Measurements from ENCODE around the gene GORASP2. TPM values are rescaled to one million over a fixed set of nuclear protein-coding genes. Genes with fewer than 3 reads are reported as not detected.
A peak's percentile ranks its signal among the peaks of the same experiment; 100 is the strongest.

GORASP2 gene
- total and polyA plus RNA-seq, 2 of the 4 experiments (the other 2 are of a cell fraction), result 53.1 to 156 TPM

- TF ChIP-seq RCOR1 (IDR thresholded peaks at IDR 0.05; ENCODE audit: insufficient replicate concordance, low read length) (no peak), RFX5 (IDR thresholded peaks at IDR 0.05; ENCODE audit: low read depth, low read length) (no peak)
Measured at GRCh38 chr2:170974304-170974993, 45.4 kb downstream of the GORASP2 start (continued).

GRCh38 chr2:170975127-170975942 is 46.3 kb downstream of the GORASP2 start:
- H3K18ac ChIP-seq (ENCODE audit: low read depth, low read length), result no peak overlapping the region
- no peak overlapping the region for H2BK15ac ChIP-seq (ENCODE audit: low read depth, low read length)
- no peak overlapping the region for H3K23ac ChIP-seq (ENCODE audit: low read depth, low read length)
- H2AFZ ChIP-seq (replicated peaks; ENCODE audit: low read length, poor library complexity), result no peak overlapping the region
- H4K20me1 ChIP-seq (ENCODE audit: insufficient read depth, low read length), result no peaks in the 10 kb centered on the region
- intact Hi-C loops (cut with micrococcal nuclease), result loop anchor here (10.0 kb wide), 4 partner anchors 359 to 1489 kb away; partner anchors contain the start of gene CYBRD1
- H3K14ac ChIP-seq (replicated peaks; ENCODE audit: low read depth, low read length), result no peak overlapping the region
- TF ChIP-seq MAZ (IDR thresholded peaks at IDR 0.05; ENCODE audit: borderline replicate concordance, low read depth, low read length) (no peak), BHLHE40 (IDR thresholded peaks at IDR 0.05; ENCODE audit: low read depth, low read length) (no peak), NFE2L2 (IDR thresholded peaks at IDR 0.05; ENCODE audit: low read depth, low read length) (no peak), CHD1 (IDR thresholded peaks at IDR 0.05; ENCODE audit: low read depth, low read length) (no peak), CEBPB (IDR thresholded peaks at IDR 0.05; ENCODE audit: low read depth, low read length) (no peak), ELK1 (IDR thresholded peaks at IDR 0.05; ENCODE audit: borderline replicate concordance, low read depth, low read length) (no peak), RCOR1 (IDR thresholded peaks at IDR 0.05; ENCODE audit: insufficient replicate concordance, low read length) (no peak), CTCF (conservative IDR thresholded peaks at IDR 0.05; ENCODE audit: low read depth, low read length) (no peak), USF2 (IDR thresholded peaks at IDR 0.05; ENCODE audit: low read depth, low read length) (no peak), RFX5 (IDR thresholded peaks at IDR 0.05; ENCODE audit: low read depth, low read length) (no peak)
- no peak overlapping the region for H4K91ac ChIP-seq (ENCODE audit: insufficient read depth, low read depth, low read length)
- H2BK20ac ChIP-seq (ENCODE audit: low read depth, low read length), result no peak overlapping the region
- dilution Hi-C loops (cut with HindIII; ENCODE audit: low sequenced_read_pairs, unreplicated experiment), result no loop called here
- no peaks in the 10 kb centered on the region for H3K9me1 ChIP-seq (ENCODE audit: insufficient read depth, low read length)
- no peak for ATAC-seq (ENCODE audit: low read depth)
- no peak overlapping the region for H4K5ac ChIP-seq (ENCODE audit: low read depth, low read length)
- H4K8ac ChIP-seq (ENCODE audit: low read depth in 2 of 2, low read length in 2 of 2), result no peak overlapping the region
- no peak overlapping the region for H3K27ac ChIP-seq (ENCODE audit: insufficient read depth, low read length)
- H3K4ac ChIP-seq (ENCODE audit: low read depth, low read length), result no peak overlapping the region
- no TSS peak for BruUV-seq (replicated peaks)
- in situ Hi-C loops (cut with MboI; ENCODE audit: low sequenced_read_pairs), result loop anchor here (10.0 kb wide), 1 partner anchor 179 kb away; no protein-coding TSS in a partner anchor
- no peak overlapping the region for H2BK120ac ChIP-seq (ENCODE audit: low read depth, low read length)
- H3K4me3 ChIP-seq (ENCODE audit: insufficient read depth, low read depth, low read length), result no peak overlapping the region
- H2AK5ac ChIP-seq (ENCODE audit: low read depth, low read length), result no peak overlapping the region
- ChIA-PET POLR2A (ENCODE audit: unreplicated experiment) (no interaction called here), CTCF (no interaction called here)
- H3K27me3 ChIP-seq (ENCODE audit: control insufficient read depth, insufficient read depth, low read length), result no peaks in the 10 kb centered on the region; the same call in 1 of the 2 replicates
- H3K9me3 ChIP-seq (ENCODE audit: control insufficient read depth, insufficient read depth, low read length), result no peaks in the 10 kb centered on the region
- no peak overlapping the region for H3K9ac ChIP-seq (ENCODE audit: low read depth, low read length)
- no peak for DNase-seq
- H3K79me1 ChIP-seq (ENCODE audit: low read depth in 1 of 2, low read length in 2 of 2), result no peaks in the 10 kb centered on the region; a peak in 1 of 4 replicates
- H3K36me3 ChIP-seq (ENCODE audit: control insufficient read depth, insufficient read depth, low read length), result no peaks in the 10 kb centered on the region
- WGBS, 2 experiments (ENCODE audit: extremely low coverage in 2 of 2, insufficient read length in 1 of 2), result no CpG with 5 or more reads among the region's 17 CpGs
- H3K4me1 ChIP-seq (ENCODE audit: control insufficient read depth, insufficient read depth, low read length), result peaks cover 4% of the 10 kb centered on the region
- no peak overlapping the region for H2BK5ac ChIP-seq (ENCODE audit: low read depth, low read length, poor library complexity, severe bottlenecking)
- no peak overlapping the region for H3K4me2 ChIP-seq (ENCODE audit: low read depth, low read length)
- H2AK9ac ChIP-seq (replicated peaks; ENCODE audit: low read depth, low read length, poor library complexity), result peak overlapping the region; percentile 81
- H3K56ac ChIP-seq (ENCODE audit: extremely low read depth, insufficient read depth, low read length), result no peak overlapping the region
